Fibroblast of lung (primary cell): ENCODE results near the gene FBXO31.

Source experiments
- CTCF ChIP-seq, 2 donors: IDR thresholded peaks in 1 of 2; conservative IDR thresholded peaks in 1 of 2; 1 replicate in 1 of 2; 2 replicates in 1 of 2; pipeline ENCODE4 v1.5.1; 2011 to 2012; ENCODE audit warnings: low read length in 2 of 2, control low read depth in 1 of 2, inconsistent platforms in 1 of 2, low read depth in 1 of 2, mild to moderate bottlenecking in 1 of 2
- EZH2 ChIP-seq: IDR thresholded peaks from 2 replicates; pipeline ENCODE4 v1.5.1; 2012; ENCODE audit warnings: low read length, control low read depth, mild to moderate bottlenecking; ENCODE audit errors: missing control alignments

- TF ChIP-seq CTCF (conservative IDR thresholded peaks at IDR 0.05 in 1 of 2, IDR thresholded peaks at IDR 0.05 in 1 of 2; ENCODE audit: low read depth in 1 of 2, low read length in 2 of 2): peak; percentile 57 to 82
- no peak for TF ChIP-seq EZH2
These were observed 33.4 kb upstream of the FBXO31 start for GRCh38 chr16:87416826-87417527.
